Measurements from ENCODE around the gene CTNNBL1. TPM values are rescaled to one million over a fixed set of nuclear protein-coding genes. Genes with fewer than 3 reads are reported as not detected.

The CTNNBL1 gene
- total and polyA plus RNA-seq, 2 experiments from 2014 or later, result 25.3 to 53.7 TPM

DNA sequence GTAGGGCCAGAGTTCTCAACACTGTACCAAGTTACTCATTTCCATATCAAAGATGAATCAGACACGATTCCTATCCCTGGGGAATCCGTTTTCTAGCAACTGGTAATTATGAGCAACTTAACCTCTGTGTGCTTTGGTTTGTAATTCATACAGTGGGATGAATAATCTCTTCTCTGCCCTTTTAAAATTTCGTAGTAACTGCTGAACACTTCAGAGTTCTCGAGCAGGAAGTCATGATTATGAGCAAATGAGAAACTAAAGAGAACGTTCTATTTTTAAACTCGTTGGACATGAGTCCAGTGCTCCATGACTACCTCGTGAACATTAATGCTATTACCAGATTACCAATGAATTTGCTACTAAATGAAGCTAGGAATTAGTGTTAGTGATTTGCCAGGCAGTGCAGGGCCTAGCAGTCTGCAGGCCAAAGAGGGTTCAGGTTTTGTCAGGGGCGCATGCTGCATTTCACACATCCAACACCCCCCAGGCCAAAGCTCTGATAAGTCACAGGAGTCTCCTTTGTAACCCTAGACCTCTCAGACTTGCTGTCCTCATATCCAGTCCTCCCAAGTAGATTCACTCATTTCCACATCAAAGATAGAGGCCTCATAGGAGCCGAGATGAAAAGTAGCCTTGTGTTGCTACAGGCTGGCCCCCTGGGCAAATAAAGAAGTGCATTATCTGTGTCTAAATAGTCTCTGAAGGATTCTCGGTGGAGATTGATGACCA, 163.3 kb downstream of the CTNNBL1 start:
- no peak overlapping the region for H3K4me3 ChIP-seq
- 26% methylated on average over 10 of the region's 10 CpGs for WGBS, 2 experiments (ENCODE audit: low coverage in 1 of 2, low lambda C conversion rate in 2 of 2, missing lambda C conversion rate in 2 of 2)

GRCh38 chr20:37859406-37860171, 165.8 kb downstream of the CTNNBL1 start:
- 91 to 95% methylated on average over 15 of the region's 15 CpGs for WGBS, 2 experiments (ENCODE audit: low coverage in 1 of 2, low lambda C conversion rate in 2 of 2, missing lambda C conversion rate in 2 of 2)

More for the DNA sequence above, 163.3 kb downstream of the CTNNBL1 start:
- H3K9me2 ChIP-seq (ENCODE audit: insufficient read depth), result no peaks in the 10 kb centered on the region
- H3K27me3 ChIP-seq (replicated peaks; ENCODE audit: insufficient read depth), result no peaks in the 10 kb centered on the region
- no peaks in the 10 kb centered on the region for H4K20me1 ChIP-seq (ENCODE audit: insufficient read depth)
- no peak overlapping the region for H2AFZ ChIP-seq
- peak overlapping the region; percentile 26; the same call in 1 of the 2 replicates for H3K9ac ChIP-seq
- TF ChIP-seq EZH2 (IDR thresholded peaks at IDR 0.05; ENCODE audit: insufficient read depth, poor library complexity, severe bottlenecking), result no peak
- 0 out of 2 replicates have a peak, but pooled peaks have one; percentile 18 for TF ChIP-seq EZH2phosphoT487 (IDR thresholded peaks at IDR 0.05; ENCODE audit: insufficient read depth, low read depth)
- no peaks in the 10 kb centered on the region for H3K9me3 ChIP-seq (ENCODE audit: low read depth)
- peaks cover 9% of the 10 kb centered on the region for H3K36me3 ChIP-seq (ENCODE audit: low read depth)
- peak overlapping the region; percentile 43 for H3K4me2 ChIP-seq (ENCODE audit: unreplicated experiment)
- peaks cover 25% of the 10 kb centered on the region for H3F3A ChIP-seq (ENCODE audit: insufficient read depth)
- peak; percentile 93 for DNase-seq
- in situ Hi-C loops (cut with MboI), result no loop called here
- no peaks in the 10 kb centered on the region for H3K79me2 ChIP-seq (ENCODE audit: insufficient read depth)
- H3K4me1 ChIP-seq (ENCODE audit: insufficient read depth), result peaks cover 9% of the 10 kb centered on the region
- H3K27ac ChIP-seq, result peak overlapping the region; percentile 77

GRCh38 chr20:37863289-37863688, 169.5 kb downstream of the CTNNBL1 start:
- in situ Hi-C loops (cut with MboI), result no loop called here
- no peak overlapping the region for H2AFZ ChIP-seq
- no peaks in the 10 kb centered on the region for H3K9me3 ChIP-seq (ENCODE audit: low read depth)
- no peaks in the 10 kb centered on the region for H3K79me2 ChIP-seq (ENCODE audit: insufficient read depth)
- 82 to 89% methylated on average over 5 of the region's 5 CpGs for WGBS, 2 experiments (ENCODE audit: low coverage in 1 of 2, low lambda C conversion rate in 2 of 2, missing lambda C conversion rate in 2 of 2)
- no peaks in the 10 kb centered on the region for H3K4me1 ChIP-seq (ENCODE audit: insufficient read depth)
- TF ChIP-seq EZH2phosphoT487 (IDR thresholded peaks at IDR 0.05; ENCODE audit: insufficient read depth, low read depth) (no peak), EZH2 (IDR thresholded peaks at IDR 0.05; ENCODE audit: insufficient read depth, poor library complexity, severe bottlenecking) (no peak)
- no peaks in the 10 kb centered on the region for H4K20me1 ChIP-seq (ENCODE audit: insufficient read depth)
- no peaks in the 10 kb centered on the region for H3K27me3 ChIP-seq (replicated peaks; ENCODE audit: insufficient read depth)
- peaks cover 9% of the 10 kb centered on the region for H3K36me3 ChIP-seq (ENCODE audit: low read depth)
- H3K4me3 ChIP-seq, result no peak overlapping the region
- H3K4me2 ChIP-seq (ENCODE audit: unreplicated experiment), result no peak overlapping the region
- DNase-seq, result no peak
- no peak overlapping the region for H3K27ac ChIP-seq
- no peaks in the 10 kb centered on the region for H3K9me2 ChIP-seq (ENCODE audit: insufficient read depth)
- H3F3A ChIP-seq (ENCODE audit: insufficient read depth), result peaks cover 2% of the 10 kb centered on the region
- no peak overlapping the region for H3K9ac ChIP-seq

More at GRCh38 chr20:37859406-37860171, 165.8 kb downstream of the CTNNBL1 start:
- Histone ChIP-seq H3K4me3 (no peak overlapping the region), H3F3A (ENCODE audit: insufficient read depth) (peaks cover 25% of the 10 kb centered on the region), H3K4me1 (ENCODE audit: insufficient read depth) (peaks cover 9% of the 10 kb centered on the region), H3K36me3 (ENCODE audit: low read depth) (peaks cover 9% of the 10 kb centered on the region), H3K9me2 (ENCODE audit: insufficient read depth) (no peaks in the 10 kb centered on the region), H3K27me3 (replicated peaks; ENCODE audit: insufficient read depth) (no peaks in the 10 kb centered on the region), H2AFZ (no peak overlapping the region), H3K27ac (no peak overlapping the region), H3K9ac (no peak overlapping the region), H3K4me2 (ENCODE audit: unreplicated experiment) (no peak overlapping the region), H3K79me2 (ENCODE audit: insufficient read depth) (no peaks in the 10 kb centered on the region), H4K20me1 (ENCODE audit: insufficient read depth) (no peaks in the 10 kb centered on the region), H3K9me3 (ENCODE audit: low read depth) (no peaks in the 10 kb centered on the region)
- no peak for DNase-seq
- in situ Hi-C loops (cut with MboI), result no loop called here
- TF ChIP-seq EZH2phosphoT487 (IDR thresholded peaks at IDR 0.05; ENCODE audit: insufficient read depth, low read depth) (no peak), EZH2 (IDR thresholded peaks at IDR 0.05; ENCODE audit: insufficient read depth, poor library complexity, severe bottlenecking) (no peak)

DNA sequence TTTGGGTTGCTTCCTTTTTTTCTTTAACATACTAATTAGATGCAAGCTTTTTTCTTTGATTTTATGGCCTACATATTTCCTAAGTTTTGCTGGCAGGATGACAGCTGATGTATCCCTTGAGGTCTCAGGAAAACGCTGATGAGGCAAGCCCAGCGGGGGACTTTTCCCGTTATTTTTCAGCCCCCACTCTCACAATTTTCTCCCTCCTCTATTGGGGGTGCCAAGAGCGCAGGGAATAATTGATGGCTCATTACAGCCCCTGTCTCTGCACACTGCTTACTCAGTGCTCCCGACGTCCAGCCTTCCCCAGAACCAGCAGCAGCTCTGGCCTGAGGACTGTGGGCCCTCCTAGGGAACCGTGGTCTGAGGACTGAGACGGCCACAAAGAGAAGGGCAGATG, 170.5 kb downstream of the CTNNBL1 start:
- DNase-seq, result no peak
- Histone ChIP-seq H3K9me3 (ENCODE audit: low read depth) (no peaks in the 10 kb centered on the region), H3K9me2 (ENCODE audit: insufficient read depth) (no peaks in the 10 kb centered on the region), H3K9ac (no peak overlapping the region), H3K4me2 (ENCODE audit: unreplicated experiment) (no peak overlapping the region), H3K27me3 (replicated peaks; ENCODE audit: insufficient read depth) (no peaks in the 10 kb centered on the region), H3K79me2 (ENCODE audit: insufficient read depth) (no peaks in the 10 kb centered on the region), H3F3A (ENCODE audit: insufficient read depth) (no peaks in the 10 kb centered on the region), H3K4me3 (no peak overlapping the region), H3K4me1 (ENCODE audit: insufficient read depth) (no peaks in the 10 kb centered on the region), H2AFZ (no peak overlapping the region), H3K36me3 (ENCODE audit: low read depth) (peaks cover 9% of the 10 kb centered on the region), H3K27ac (no peak overlapping the region), H4K20me1 (ENCODE audit: insufficient read depth) (no peaks in the 10 kb centered on the region)
- TF ChIP-seq EZH2 (IDR thresholded peaks at IDR 0.05; ENCODE audit: insufficient read depth, poor library complexity, severe bottlenecking), result no peak
- no peak for TF ChIP-seq EZH2phosphoT487 (IDR thresholded peaks at IDR 0.05; ENCODE audit: insufficient read depth, low read depth)
- 69 to 72% methylated on average over 8 of the region's 8 CpGs for WGBS, 2 experiments (ENCODE audit: low coverage in 1 of 2, low lambda C conversion rate in 2 of 2, missing lambda C conversion rate in 2 of 2)
- in situ Hi-C loops (cut with MboI), result no loop called here

Data from GM23248 (cell line).